ENCODE data around the gene RAB15. TPM values are rescaled to one million over a fixed set of nuclear protein-coding genes. Genes with fewer than 3 reads are reported as not detected.

RAB15 gene
- total and polyA plus RNA-seq, 3 donors from 2014 or later: 1.9 to 4.0 (median 3.2) TPM

DNA sequence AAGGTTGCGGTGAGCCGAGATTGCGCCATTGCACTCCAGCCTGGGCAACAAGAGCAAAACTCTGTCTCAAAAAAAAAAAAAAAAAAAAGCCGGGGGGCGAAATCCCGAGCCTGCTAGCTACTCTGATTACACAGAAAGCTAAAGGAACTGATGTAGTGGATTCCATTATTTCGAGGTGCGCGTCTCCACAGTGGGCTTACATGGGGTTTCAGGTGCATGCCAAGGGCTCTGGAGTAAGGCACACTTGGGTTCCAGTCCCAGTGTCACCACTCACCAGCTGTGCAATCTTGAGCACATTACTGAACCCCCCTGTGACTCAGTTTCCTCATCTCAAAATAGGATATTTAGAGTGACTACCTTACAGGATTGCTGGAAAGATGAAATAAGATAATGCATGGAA, 1.7 kb upstream of the RAB15 start:
- H3K9me3 ChIP-seq: no peaks in the 10 kb centered on the region
- DNase-seq: no peak
- intact Hi-C loops (cut with DNase I; ENCODE audit: low total_unique reads): no loop called here
- no peak overlapping the region for H3K4me3 ChIP-seq
- no peaks in the 10 kb centered on the region for H3K36me3 ChIP-seq (ENCODE audit: low read depth, missing control alignments)
- H3K4me1 ChIP-seq: peaks cover 10% of the 10 kb centered on the region
- TF ChIP-seq POLR2A (IDR thresholded peaks at IDR 0.05) (no peak), CTCF (IDR thresholded peaks at IDR 0.05) (no peak)
- H3K27me3 ChIP-seq: no peaks in the 10 kb centered on the region
- no peak overlapping the region for H3K27ac ChIP-seq
- WGBS, 2 donors: 70 to 81% methylated on average over 9 of the region's 9 CpGs

- 61 to 70% methylated on average over 8 of the region's 8 CpGs for WGBS, 2 donors
- H3K4me3 ChIP-seq: no peak overlapping the region
- H3K27me3 ChIP-seq: no peaks in the 10 kb centered on the region
- no peaks in the 10 kb centered on the region for H3K9me3 ChIP-seq
- no peak for DNase-seq
- H3K4me1 ChIP-seq: peaks cover 10% of the 10 kb centered on the region
- no peaks in the 10 kb centered on the region for H3K36me3 ChIP-seq (ENCODE audit: low read depth, missing control alignments)
- intact Hi-C loops (cut with DNase I; ENCODE audit: low total_unique reads): no loop called here
- no peak for TF ChIP-seq POLR2A (IDR thresholded peaks at IDR 0.05)
- no peak for TF ChIP-seq CTCF (IDR thresholded peaks at IDR 0.05)
- no peak overlapping the region for H3K27ac ChIP-seq
Measured at GRCh38 chr14:64973026-64973442, 898 bp upstream of the RAB15 start.

- intact Hi-C loops (cut with DNase I; ENCODE audit: low total_unique reads): no loop called here
- Histone ChIP-seq H3K27me3 (no peaks in the 10 kb centered on the region), H3K4me1 (peaks cover 10% of the 10 kb centered on the region), H3K36me3 (ENCODE audit: low read depth, missing control alignments) (no peaks in the 10 kb centered on the region), H3K9me3 (no peaks in the 10 kb centered on the region), H3K4me3 (peak overlapping the region; percentile 61 to 68), H3K27ac (no peak overlapping the region)
- no peak for DNase-seq
- 2% methylated on average over 14 to 31 of the region's 31 CpGs for WGBS, 2 donors
- TF ChIP-seq CTCF (IDR thresholded peaks at IDR 0.05) (no peak), POLR2A (IDR thresholded peaks at IDR 0.05) (no peak)
Measured at GRCh38 chr14:64971491-64971942, 619 bp downstream of the RAB15 start.

GRCh38 chr14:64970776-64971477, 1.2 kb downstream of the RAB15 start:
- peak overlapping the region; percentile 61 to 68 for H3K4me3 ChIP-seq
- no peaks in the 10 kb centered on the region for H3K27me3 ChIP-seq
- peaks cover 10% of the 10 kb centered on the region for H3K4me1 ChIP-seq
- 34 to 53% methylated on average over 6 to 8 of the region's 8 CpGs for WGBS, 2 donors
- H3K27ac ChIP-seq: no peak overlapping the region
- TF ChIP-seq POLR2A (IDR thresholded peaks at IDR 0.05) (no peak), CTCF (IDR thresholded peaks at IDR 0.05) (no peak)
- DNase-seq: no peak
- H3K36me3 ChIP-seq (ENCODE audit: low read depth, missing control alignments): no peaks in the 10 kb centered on the region
- H3K9me3 ChIP-seq: no peaks in the 10 kb centered on the region
- intact Hi-C loops (cut with DNase I; ENCODE audit: low total_unique reads): no loop called here

DNA sequence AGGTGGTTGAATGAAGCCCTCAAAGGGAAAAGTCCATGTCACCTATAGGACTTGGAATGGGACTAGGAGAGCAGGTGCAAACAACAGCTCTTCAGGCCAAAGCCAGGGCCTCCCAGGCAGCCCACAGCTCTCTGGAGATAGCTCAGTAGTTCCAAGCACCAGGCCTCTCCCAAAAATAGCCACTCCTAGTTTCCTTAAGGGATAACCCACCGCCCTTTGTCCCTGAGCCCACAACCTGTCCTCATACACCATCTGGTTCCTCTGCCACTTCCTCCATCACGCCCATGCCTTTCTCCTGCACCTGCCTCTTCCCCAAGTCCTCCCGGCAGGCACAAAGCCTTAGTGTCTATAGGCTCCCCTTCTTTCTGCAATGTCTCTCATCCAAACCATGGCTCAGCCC, 2.1 kb downstream of the RAB15 start:
- H3K9me3 ChIP-seq: no peaks in the 10 kb centered on the region
- no peak overlapping the region for H3K4me3 ChIP-seq
- intact Hi-C loops (cut with DNase I; ENCODE audit: low total_unique reads): no loop called here
- no peak overlapping the region for H3K27ac ChIP-seq
- no peaks in the 10 kb centered on the region for H3K27me3 ChIP-seq
- TF ChIP-seq CTCF (IDR thresholded peaks at IDR 0.05) (no peak), POLR2A (IDR thresholded peaks at IDR 0.05) (no peak)
- H3K36me3 ChIP-seq (ENCODE audit: low read depth, missing control alignments): no peaks in the 10 kb centered on the region
- WGBS, 2 donors: 79 to 93% methylated on average over 2 to 3 of the region's 3 CpGs
- no peak for DNase-seq
- H3K4me1 ChIP-seq: peaks cover 10% of the 10 kb centered on the region
